ENCODE results near the gene SF3B4. TPM values are rescaled to one million over a fixed set of nuclear protein-coding genes. Genes with fewer than 3 reads are reported as not detected.

The SF3B4 gene
- total and polyA plus RNA-seq, 2 of the 13 experiments (the other 11 are each of a cell fraction or from before 2014, with no cell fraction given): 13.8 to 14.8 TPM

DNA sequence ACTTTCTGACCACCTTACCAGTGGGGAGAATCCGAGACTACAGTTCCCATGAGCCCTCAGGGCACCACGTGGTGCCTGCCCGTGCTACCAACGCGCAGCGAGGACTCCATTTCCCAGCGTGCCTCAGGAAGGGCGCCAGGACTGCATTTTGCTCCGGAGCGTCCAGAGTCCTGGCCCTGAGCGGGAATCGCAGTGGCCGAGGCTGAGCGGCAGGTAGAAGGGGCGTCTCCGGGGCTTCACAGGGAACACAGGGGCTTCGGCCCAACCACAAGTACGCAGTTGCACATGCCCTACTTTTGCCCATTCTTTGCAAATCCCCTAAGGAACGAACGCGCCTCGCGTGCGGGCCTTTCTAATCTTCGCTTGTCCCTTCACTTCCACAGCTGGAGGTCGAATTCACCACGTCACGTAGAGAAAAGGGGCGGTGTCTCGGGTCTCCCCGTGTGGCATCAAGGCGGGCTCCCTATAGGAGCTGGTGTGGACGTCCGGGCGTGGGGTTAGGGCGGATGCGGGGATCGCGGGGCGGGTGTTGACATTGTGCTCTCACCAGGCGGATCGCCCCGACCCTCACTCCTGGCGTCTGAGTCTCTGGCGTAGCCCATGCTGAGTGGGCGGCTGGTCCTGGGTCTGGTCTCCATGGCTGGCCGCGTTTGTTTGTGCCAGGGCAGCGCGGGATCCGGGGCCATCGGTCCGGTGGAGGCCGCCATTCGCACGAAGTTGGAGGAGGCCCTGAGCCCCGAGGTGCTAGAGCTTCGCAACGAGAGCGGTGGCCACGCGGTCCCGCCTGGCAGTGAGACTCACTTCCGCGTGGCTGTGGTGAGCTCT is 27.9 kb downstream of the SF3B4 start, which contains the start of gene BOLA1 (continued):
- TF ChIP-seq, protein P1, sequence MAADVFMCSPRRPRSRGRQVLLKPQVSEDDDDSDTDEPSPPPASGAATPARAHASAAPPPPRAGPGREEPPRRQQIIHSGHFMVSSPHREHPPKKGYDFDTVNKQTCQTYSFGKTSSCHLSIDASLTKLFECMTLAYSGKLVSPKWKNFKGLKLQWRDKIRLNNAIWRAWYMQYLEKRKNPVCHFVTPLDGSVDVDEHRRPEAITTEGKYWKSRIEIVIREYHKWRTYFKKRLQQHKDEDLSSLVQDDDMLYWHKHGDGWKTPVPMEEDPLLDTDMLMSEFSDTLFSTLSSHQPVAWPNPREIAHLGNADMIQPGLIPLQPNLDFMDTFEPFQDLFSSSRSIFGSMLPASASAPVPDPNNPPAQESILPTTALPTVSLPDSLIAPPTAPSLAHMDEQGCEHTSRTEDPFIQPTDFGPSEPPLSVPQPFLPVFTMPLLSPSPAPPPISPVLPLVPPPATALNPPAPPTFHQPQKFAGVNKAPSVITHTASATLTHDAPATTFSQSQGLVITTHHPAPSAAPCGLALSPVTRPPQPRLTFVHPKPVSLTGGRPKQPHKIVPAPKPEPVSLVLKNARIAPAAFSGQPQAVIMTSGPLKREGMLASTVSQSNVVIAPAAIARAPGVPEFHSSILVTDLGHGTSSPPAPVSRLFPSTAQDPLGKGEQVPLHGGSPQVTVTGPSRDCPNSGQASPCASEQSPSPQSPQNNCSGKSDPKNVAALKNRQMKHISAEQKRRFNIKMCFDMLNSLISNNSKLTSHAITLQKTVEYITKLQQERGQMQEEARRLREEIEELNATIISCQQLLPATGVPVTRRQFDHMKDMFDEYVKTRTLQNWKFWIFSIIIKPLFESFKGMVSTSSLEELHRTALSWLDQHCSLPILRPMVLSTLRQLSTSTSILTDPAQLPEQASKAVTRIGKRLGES (CRISPR knock-in tag; IDR thresholded peaks at IDR 0.05; ENCODE audit: borderline replicate concordance): no peak
- TF ChIP-seq ZNF761 (CRISPR knock-in tag; conservative IDR thresholded peaks at IDR 0.05): no peak
- no peak for TF ChIP-seq ZNF562 (CRISPR knock-in tag; IDR thresholded peaks at IDR 0.05; ENCODE audit: borderline replicate concordance)
- TF ChIP-seq ZBTB21 (CRISPR knock-in tag; IDR thresholded peaks at IDR 0.05): no peak
- TF ChIP-seq ZFP36 (IDR thresholded peaks at IDR 0.05; ENCODE audit: borderline replicate concordance, low read depth, low read length, partially characterized antibody): no peak
- TF ChIP-seq ZNF615 (CRISPR knock-in tag; IDR thresholded peaks at IDR 0.05; ENCODE audit: borderline replicate concordance): no peak
- TF ChIP-seq, protein P2, sequence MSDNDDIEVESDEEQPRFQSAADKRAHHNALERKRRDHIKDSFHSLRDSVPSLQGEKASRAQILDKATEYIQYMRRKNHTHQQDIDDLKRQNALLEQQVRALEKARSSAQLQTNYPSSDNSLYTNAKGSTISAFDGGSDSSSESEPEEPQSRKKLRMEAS (IDR thresholded peaks at IDR 0.05): peak; percentile 71
- TF ChIP-seq, protein P3, sequence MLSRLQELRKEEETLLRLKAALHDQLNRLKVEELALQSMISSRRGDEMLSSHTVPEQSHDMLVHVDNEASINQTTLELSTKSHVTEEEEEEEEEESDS (CRISPR knock-in tag; IDR thresholded peaks at IDR 0.05; ENCODE audit: borderline replicate concordance): no peak
- TF ChIP-seq ZNF232 (CRISPR knock-in tag; IDR thresholded peaks at IDR 0.05; ENCODE audit: borderline replicate concordance): no peak
- no peak for TF ChIP-seq RORA (CRISPR knock-in tag; IDR thresholded peaks at IDR 0.05)
- no peak for TF ChIP-seq HHEX (CRISPR knock-in tag; IDR thresholded peaks at IDR 0.05)
- TF ChIP-seq, protein P4, sequence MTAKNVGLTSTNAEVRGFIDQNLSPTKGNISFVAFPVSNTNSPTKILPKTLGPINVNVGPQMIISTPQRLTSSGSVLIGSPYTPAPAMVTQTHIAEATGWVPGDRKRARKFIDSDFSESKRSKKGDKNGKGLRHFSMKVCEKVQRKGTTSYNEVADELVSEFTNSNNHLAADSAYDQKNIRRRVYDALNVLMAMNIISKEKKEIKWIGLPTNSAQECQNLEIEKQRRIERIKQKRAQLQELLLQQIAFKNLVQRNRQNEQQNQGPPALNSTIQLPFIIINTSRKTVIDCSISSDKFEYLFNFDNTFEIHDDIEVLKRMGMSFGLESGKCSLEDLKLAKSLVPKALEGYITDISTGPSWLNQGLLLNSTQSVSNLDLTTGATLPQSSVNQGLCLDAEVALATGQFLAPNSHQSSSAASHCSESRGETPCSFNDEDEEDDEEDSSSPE (CRISPR knock-in tag; IDR thresholded peaks at IDR 0.05): peak; percentile 87
- no peak for TF ChIP-seq SP1 (IDR thresholded peaks at IDR 0.05)
- peak; percentile 29; the same call in 1 of the 2 replicates for TF ChIP-seq SP1 (CRISPR knock-in tag; IDR thresholded peaks at IDR 0.05)
- no peak for TF ChIP-seq ZNF383 (CRISPR knock-in tag; IDR thresholded peaks at IDR 0.05; ENCODE audit: borderline replicate concordance)
- TF ChIP-seq TCF7L2 (IDR thresholded peaks at IDR 0.05; ENCODE audit: low read depth, low read length): no peak
- TF ChIP-seq EED (CRISPR knock-in tag; IDR thresholded peaks at IDR 0.05): no peak
- TF ChIP-seq ZNF572 (CRISPR knock-in tag; IDR thresholded peaks at IDR 0.05): no peak
- 0 out of 2 replicates have a peak, but pooled peaks have one; percentile 53 for TF ChIP-seq ARNT2 (CRISPR knock-in tag; IDR thresholded peaks at IDR 0.05; ENCODE audit: low read depth)
- TF ChIP-seq FOXC1 (CRISPR knock-in tag; IDR thresholded peaks at IDR 0.05; ENCODE audit: borderline replicate concordance): peak; percentile 35; the same call in 1 of the 2 replicates
- no peak for TF ChIP-seq CBX1 (IDR thresholded peaks at IDR 0.05; ENCODE audit: low read depth)
- TF ChIP-seq BCL6 (CRISPR knock-in tag; IDR thresholded peaks at IDR 0.05): peak; percentile 6; the same call in 1 of the 2 replicates
- TF ChIP-seq ZNF674 (CRISPR knock-in tag; IDR thresholded peaks at IDR 0.05; ENCODE audit: low read depth): no peak
- TF ChIP-seq AGO2 (optimal IDR thresholded peaks at IDR 0.05; ENCODE audit: low read depth, low read length): peak; percentile 61
- TF ChIP-seq ZNF776 (CRISPR knock-in tag; IDR thresholded peaks at IDR 0.05): no peak
- TF ChIP-seq FOXA3 (CRISPR knock-in tag; IDR thresholded peaks at IDR 0.05): 0 out of 2 replicates have a peak, but pooled peaks have one; percentile 7
- TF ChIP-seq ARNT (IDR thresholded peaks at IDR 0.05): no peak
- TF ChIP-seq ZSCAN21 (CRISPR knock-in tag; IDR thresholded peaks at IDR 0.05; ENCODE audit: borderline replicate concordance): no peak
- TF ChIP-seq MAFG (CRISPR knock-in tag; IDR thresholded peaks at IDR 0.05): no peak

All from HepG2 (cell line).